ENCODE data around the gene SCGB1C1.
A peak's percentile ranks its signal among the peaks of the same experiment; 100 is the strongest.
"Not testable (repeated sequence)": the region's sequence is repeated elsewhere in the genome, so short reads cannot be mapped to it uniquely, and the experiment has no call there.

The SCGB1C1 gene

DNA sequence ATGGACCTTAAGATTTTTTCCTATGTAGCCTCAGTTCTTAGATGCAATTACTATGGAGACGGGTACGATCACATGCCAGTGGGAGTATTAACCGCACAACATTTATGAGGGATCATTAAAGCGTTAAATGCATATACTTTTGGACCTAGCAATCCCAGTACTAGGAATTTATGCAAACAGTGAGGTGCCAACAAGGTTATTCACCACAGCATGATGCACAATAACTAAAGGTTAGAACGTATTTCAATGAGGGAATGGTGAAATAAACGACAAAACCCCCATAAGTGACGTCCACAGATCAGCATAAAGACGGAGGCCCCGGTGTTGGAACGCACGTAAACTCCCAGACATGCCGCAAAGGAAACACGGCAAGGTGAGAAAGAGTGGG lies 42.7 kb downstream of the SCGB1C1 start:
- Histone ChIP-seq H3K4me1 (ENCODE audit: control insufficient read depth in 1 of 2, insufficient read depth in 2 of 2, low read length in 2 of 2) (peaks cover 0 to 6% of the 10 kb centered on the region in 2 experiments), H3K27me3 (ENCODE audit: insufficient read depth, low read length) (no peaks in the 10 kb centered on the region), H3K23ac (ENCODE audit: low read length) (no peak overlapping the region), H3K4me3 (ENCODE audit: low read depth, low read length) (peak overlapping the region; percentile 96), H2BK120ac (ENCODE audit: insufficient read depth, low read length, poor library complexity) (peak overlapping the region; percentile 96), H2AK5ac (ENCODE audit: low read length) (peak overlapping the region; percentile 9), H3K14ac (ENCODE audit: low read length) (peak overlapping the region; percentile 100), H4K91ac (ENCODE audit: low read depth, low read length) (peak overlapping the region; percentile 69), H3K36me3 (ENCODE audit: control insufficient read depth in 1 of 2, insufficient read depth in 2 of 2, low read length in 2 of 2) (peaks cover 2 to 6% of the 10 kb centered on the region in 2 experiments), H2BK5ac (ENCODE audit: low read depth, low read length, poor library complexity) (peak overlapping the region; percentile 90), H3K27ac (ENCODE audit: low read depth, low read length) (peak overlapping the region; percentile 77), H4K8ac (ENCODE audit: low read depth, low read length) (peak overlapping the region; percentile 98), H2AFZ (ENCODE audit: insufficient read depth, low read length, poor library complexity) (peak overlapping the region; percentile 99), H4K12ac (ENCODE audit: low read depth, low read length) (peak overlapping the region; percentile 95), H3K9me3 (ENCODE audit: insufficient read depth, low read depth, low read length) (no peaks in the 10 kb centered on the region), H2BK12ac (ENCODE audit: low read length) (peak overlapping the region; percentile 5), H3K18ac (ENCODE audit: low read length) (peak overlapping the region; percentile 99), H3K9ac (ENCODE audit: low read length) (peak overlapping the region; percentile 94), H3K4ac (ENCODE audit: low read depth, low read length) (peak overlapping the region; percentile 96), H3K79me2 (ENCODE audit: control insufficient read depth, insufficient read depth, low read length, poor library complexity) (peaks cover 13% of the 10 kb centered on the region), H3K79me1 (ENCODE audit: low read length) (peaks cover 11% of the 10 kb centered on the region), H3K4me2 (ENCODE audit: low read length) (peak overlapping the region; percentile 85)
- no peak for DNase-seq
- WGBS (ENCODE audit: extremely low coverage, insufficient coverage, insufficient read length): no CpG with 5 or more reads among the region's 13 CpGs

DNA sequence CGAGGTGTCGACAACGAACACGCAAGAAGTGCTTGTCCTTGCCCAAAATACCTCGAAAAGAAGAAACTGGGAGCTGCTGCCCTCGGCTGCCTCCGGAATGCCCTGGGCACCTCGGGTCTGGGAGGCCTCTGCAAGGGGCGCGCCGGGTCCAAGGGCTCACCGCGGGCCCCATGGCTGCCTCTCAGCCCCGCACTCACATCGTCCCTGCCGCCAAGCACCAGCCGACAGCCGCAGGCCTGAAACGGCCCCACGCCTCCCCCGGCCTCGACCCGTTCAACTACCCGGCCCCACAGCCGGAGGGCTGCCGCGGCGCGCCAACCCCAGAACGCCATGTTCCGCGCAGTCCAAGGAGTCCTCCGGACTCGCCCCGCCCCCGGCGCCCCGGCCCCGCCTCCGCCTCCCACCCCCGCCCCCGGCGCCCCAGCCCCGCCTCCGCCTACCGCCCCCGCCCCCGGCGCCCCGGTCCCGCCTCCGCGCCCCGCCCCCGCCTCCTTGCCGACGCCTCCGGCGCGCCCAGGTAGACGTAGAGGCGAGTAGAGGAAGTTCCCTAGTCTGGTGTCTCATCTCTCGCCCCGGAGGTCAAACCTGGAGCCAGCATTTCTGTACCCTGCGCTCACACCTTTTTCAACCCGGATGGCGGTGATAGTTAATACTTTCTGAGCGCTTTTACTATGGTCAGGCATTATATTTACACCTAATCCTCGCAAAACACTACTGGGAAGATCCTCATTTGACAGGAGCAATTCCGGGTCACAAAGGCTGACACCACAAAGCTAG lies 43.3 kb downstream of the SCGB1C1 start, which contains the start of gene SIRT3:
Gene SIRT3, minus strand, starts transcription at position 346 of the 777 bp plus-strand sequence. Its CDS starts 14 bp downstream, at position 332.
- DNase-seq: peak; percentile 86 to 92
- whole genome bisulfite sequencing (ENCODE audit: extremely low coverage, insufficient coverage, insufficient read length): no CpG with 5 or more reads among the region's 70 CpGs
- Histone ChIP-seq H2BK12ac (ENCODE audit: low read length) (peak within 1 kb of the TSS; percentile 5), H3K79me1 (ENCODE audit: low read length) (peaks cover 11% of the 10 kb centered on the region), H2BK5ac (ENCODE audit: low read depth, low read length, poor library complexity) (peak within 1 kb of the TSS; percentile 92), H2AFZ (ENCODE audit: insufficient read depth, low read length, poor library complexity) (peak within 1 kb of the TSS; percentile 99), H4K12ac (ENCODE audit: low read depth, low read length) (peak within 1 kb of the TSS; percentile 96), H4K8ac (ENCODE audit: low read depth, low read length) (peak within 1 kb of the TSS; percentile 98), H3K9ac (ENCODE audit: low read length) (peak within 1 kb of the TSS; percentile 95), H3K27ac (ENCODE audit: low read depth, low read length) (peak within 1 kb of the TSS; percentile 98), H4K91ac (ENCODE audit: low read depth, low read length) (peak within 1 kb of the TSS; percentile 95), H3K9me3 (ENCODE audit: insufficient read depth, low read depth, low read length) (no peaks in the 10 kb centered on the region), H3K14ac (ENCODE audit: low read length) (peak within 1 kb of the TSS; percentile 100), H3K4ac (ENCODE audit: low read depth, low read length) (peak within 1 kb of the TSS; percentile 96), H3K4me1 (ENCODE audit: control insufficient read depth in 1 of 2, insufficient read depth in 2 of 2, low read length in 2 of 2) (peaks cover 0 to 6% of the 10 kb centered on the region in 2 experiments), H3K36me3 (ENCODE audit: control insufficient read depth in 1 of 2, insufficient read depth in 2 of 2, low read length in 2 of 2) (peaks cover 7 to 9% of the 10 kb centered on the region in 2 experiments), H2AK5ac (ENCODE audit: low read length) (peak within 1 kb of the TSS; percentile 82), H3K4me3 (ENCODE audit: low read depth, low read length) (peak within 1 kb of the TSS; percentile 99), H3K23ac (ENCODE audit: low read length) (peak within 1 kb of the TSS; percentile 82), H3K18ac (ENCODE audit: low read length) (peak within 1 kb of the TSS; percentile 99), H3K79me2 (ENCODE audit: control insufficient read depth, insufficient read depth, low read length, poor library complexity) (peaks cover 13% of the 10 kb centered on the region), H2BK120ac (ENCODE audit: insufficient read depth, low read length, poor library complexity) (peak within 1 kb of the TSS; percentile 96), H3K27me3 (ENCODE audit: insufficient read depth, low read length) (no peaks in the 10 kb centered on the region), H3K4me2 (ENCODE audit: low read length) (peak within 1 kb of the TSS; percentile 100)

DNA sequence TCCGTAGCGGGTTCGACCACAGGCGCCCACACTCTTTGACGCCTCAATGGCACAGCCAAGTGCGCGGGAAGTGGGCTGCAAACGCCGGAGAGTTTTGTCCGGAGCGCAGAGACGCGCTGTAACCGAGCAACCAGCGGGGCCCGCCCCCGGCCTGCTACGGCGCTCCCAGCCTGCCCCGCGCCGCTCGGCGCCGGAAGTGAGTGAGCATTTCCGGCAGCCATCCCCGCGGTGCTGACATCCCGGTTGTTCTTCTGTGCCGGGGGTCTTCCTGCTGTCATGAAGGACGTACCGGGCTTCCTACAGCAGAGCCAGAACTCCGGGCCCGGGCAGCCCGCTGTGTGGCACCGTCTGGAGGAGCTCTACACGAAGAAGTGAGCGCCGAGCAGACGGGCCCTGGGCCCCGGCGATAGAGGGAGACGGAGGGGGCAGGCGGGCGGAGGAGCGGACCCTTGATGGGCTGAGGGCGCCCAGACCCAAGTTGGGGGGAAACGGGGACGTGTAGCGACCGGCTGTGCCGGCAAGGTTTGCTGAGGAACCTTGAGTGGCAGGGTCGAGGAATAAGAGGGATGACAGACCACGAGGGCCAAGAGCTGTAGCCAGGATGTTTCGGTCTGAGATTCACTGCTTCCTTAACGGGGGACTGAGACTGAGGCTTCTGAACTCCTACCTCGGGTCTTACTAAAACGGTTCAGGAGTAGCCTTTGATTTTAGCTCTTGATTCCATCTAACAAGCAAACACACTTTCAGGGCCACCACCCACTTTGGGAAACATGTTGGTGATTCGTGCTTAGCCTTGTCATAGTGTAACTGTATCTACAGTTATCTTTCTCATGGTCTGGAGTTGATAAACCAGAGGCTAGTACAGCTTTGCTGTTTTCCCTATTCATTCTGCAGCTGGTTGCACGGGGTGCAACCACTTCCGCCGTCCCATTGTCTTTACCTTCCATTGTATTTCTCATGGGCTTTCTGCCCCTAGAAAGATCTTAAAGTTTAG lies 44.2 kb downstream of the SCGB1C1 start, which contains the start of gene PSMD13:
Gene PSMD13, plus strand, starts transcription at position 203 of the 994 bp plus-strand sequence. Its CDS starts 74 bp downstream, at position 277.
- H2BK120ac ChIP-seq (ENCODE audit: insufficient read depth, low read length, poor library complexity): peak within 1 kb of the TSS; percentile 96
- H3K23ac ChIP-seq (ENCODE audit: low read length): peak within 1 kb of the TSS; percentile 82
- peak within 1 kb of the TSS; percentile 99 for H2AFZ ChIP-seq (ENCODE audit: insufficient read depth, low read length, poor library complexity)
- H2AK5ac ChIP-seq (ENCODE audit: low read length): peak within 1 kb of the TSS; percentile 82
- H3K9ac ChIP-seq (ENCODE audit: low read length): peak within 1 kb of the TSS; percentile 95
- peak within 1 kb of the TSS; percentile 5 for H2BK12ac ChIP-seq (ENCODE audit: low read length)
- H3K36me3 ChIP-seq (ENCODE audit: control insufficient read depth in 1 of 2, insufficient read depth in 2 of 2, low read length in 2 of 2): peaks cover 11 to 16% of the 10 kb centered on the region in 2 experiments
- H4K91ac ChIP-seq (ENCODE audit: low read depth, low read length): peak within 1 kb of the TSS; percentile 95
- peaks cover 0 to 6% of the 10 kb centered on the region in 2 experiments for H3K4me1 ChIP-seq (ENCODE audit: control insufficient read depth in 1 of 2, insufficient read depth in 2 of 2, low read length in 2 of 2)
- H3K79me1 ChIP-seq (ENCODE audit: low read length): peaks cover 11% of the 10 kb centered on the region
- H3K27me3 ChIP-seq (ENCODE audit: insufficient read depth, low read length): no peaks in the 10 kb centered on the region
- peak within 1 kb of the TSS; percentile 98 for H3K27ac ChIP-seq (ENCODE audit: low read depth, low read length)
- H3K79me2 ChIP-seq (ENCODE audit: control insufficient read depth, insufficient read depth, low read length, poor library complexity): peaks cover 13% of the 10 kb centered on the region
- DNase-seq: peak; percentile 79 to 88
- peak within 1 kb of the TSS; percentile 100 for H3K14ac ChIP-seq (ENCODE audit: low read length)
- no CpG with 5 or more reads among the region's 62 CpGs for WGBS (ENCODE audit: extremely low coverage, insufficient coverage, insufficient read length)
- peak within 1 kb of the TSS; percentile 98 for H4K8ac ChIP-seq (ENCODE audit: low read depth, low read length)
- peak within 1 kb of the TSS; percentile 96 for H4K12ac ChIP-seq (ENCODE audit: low read depth, low read length)
- peak within 1 kb of the TSS; percentile 96 for H3K4ac ChIP-seq (ENCODE audit: low read depth, low read length)
- H3K4me3 ChIP-seq (ENCODE audit: low read depth, low read length): peak within 1 kb of the TSS; percentile 99
- peak within 1 kb of the TSS; percentile 92 for H2BK5ac ChIP-seq (ENCODE audit: low read depth, low read length, poor library complexity)
- H3K4me2 ChIP-seq (ENCODE audit: low read length): peak within 1 kb of the TSS; percentile 100
- no peaks in the 10 kb centered on the region for H3K9me3 ChIP-seq (ENCODE audit: insufficient read depth, low read depth, low read length)
- peak within 1 kb of the TSS; percentile 99 for H3K18ac ChIP-seq (ENCODE audit: low read length)

DNA sequence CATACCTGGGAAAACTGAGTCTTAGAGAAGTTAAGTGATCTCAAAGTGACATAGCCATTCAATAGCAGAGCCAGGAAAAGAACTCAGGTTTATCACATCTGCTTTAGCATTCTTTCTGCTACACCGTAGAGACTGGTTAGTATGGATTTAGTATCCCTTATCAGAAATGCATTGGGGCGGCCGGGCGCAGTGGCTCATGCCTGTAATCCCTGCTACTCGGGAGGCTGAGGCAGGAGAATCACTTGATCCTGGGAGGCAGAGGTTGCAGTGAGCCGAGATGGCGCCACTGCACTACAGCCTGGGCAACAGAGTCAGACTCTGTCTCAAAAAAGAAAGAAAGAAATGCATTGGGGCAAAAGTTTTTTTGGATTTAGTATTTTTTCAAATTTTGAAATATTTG lies 45.5 kb downstream of the SCGB1C1 start:
- not testable (repeated sequence) for H3K9me3 ChIP-seq (ENCODE audit: insufficient read depth, low read depth, low read length); H3K4me2 ChIP-seq (ENCODE audit: low read length); DNase-seq; H2BK5ac ChIP-seq (ENCODE audit: low read depth, low read length, poor library complexity); H3K9ac ChIP-seq (ENCODE audit: low read length); H2BK12ac ChIP-seq (ENCODE audit: low read length); H3K27me3 ChIP-seq (ENCODE audit: insufficient read depth, low read length); H2AFZ ChIP-seq (ENCODE audit: insufficient read depth, low read length, poor library complexity); H2BK120ac ChIP-seq (ENCODE audit: insufficient read depth, low read length, poor library complexity); H3K4me1 ChIP-seq (ENCODE audit: control insufficient read depth in 1 of 2, insufficient read depth in 2 of 2, low read length in 2 of 2); H3K4me3 ChIP-seq (ENCODE audit: low read depth, low read length); H3K23ac ChIP-seq (ENCODE audit: low read length); H2AK5ac ChIP-seq (ENCODE audit: low read length); H4K8ac ChIP-seq (ENCODE audit: low read depth, low read length); H3K18ac ChIP-seq (ENCODE audit: low read length); H3K14ac ChIP-seq (ENCODE audit: low read length); H3K27ac ChIP-seq (ENCODE audit: low read depth, low read length); H4K91ac ChIP-seq (ENCODE audit: low read depth, low read length); H4K12ac ChIP-seq (ENCODE audit: low read depth, low read length)
- H3K4ac ChIP-seq (ENCODE audit: low read depth, low read length): peak overlapping the region; percentile 59
- peaks cover 13% of the 10 kb centered on the region for H3K79me2 ChIP-seq (ENCODE audit: control insufficient read depth, insufficient read depth, low read length, poor library complexity)
- H3K79me1 ChIP-seq (ENCODE audit: low read length): peaks cover 11% of the 10 kb centered on the region
- peaks cover 11 to 18% of the 10 kb centered on the region in 2 experiments for H3K36me3 ChIP-seq (ENCODE audit: control insufficient read depth in 1 of 2, insufficient read depth in 2 of 2, low read length in 2 of 2)
- no CpG with 5 or more reads among the region's 7 CpGs for WGBS (ENCODE audit: extremely low coverage, insufficient coverage, insufficient read length)
